ENCODE measurements around the gene TOM1L1.

The TOM1L1 gene

GRCh38 chr17:55005520-55005919 is 104.9 kb downstream of the TOM1L1 start:
- CTCF ChIA-PET = interaction anchor here (0.6 to 9.5 kb wide), 5 partner anchors 13 to 1245 kb away, joined by 3 to 104 read pairs (median 4); no protein-coding TSS in a partner anchor
- POLR2A ChIA-PET = no interaction called here
- DNase-seq (ENCODE audit: low read depth, low spot score) = no peak
- no peak overlapping the region for H3K4me3 ChIP-seq (ENCODE audit: low read depth, low read length)
- TF ChIP-seq CTCF (IDR thresholded peaks at IDR 0.05; ENCODE audit: insufficient read depth, low read length, missing control alignments) = no peak
